Nephron (organoid): ENCODE results near the gene CFAP46.
"Not testable (repeated sequence)": the region's sequence is repeated elsewhere in the genome, so short reads cannot be mapped to it uniquely, and the experiment has no call there.

Experiments
- H3K27ac Mint-ChIP-seq, 3 experiments: 2 replicates each; pipeline ENCODE4 v1.8.0; 2020; ENCODE audit warnings: mixed read lengths in 3 of 3, mild to moderate bottlenecking in 2 of 3, moderate library complexity in 1 of 3
- H3K27me3 Mint-ChIP-seq: 2 replicates; pipeline ENCODE4 v1.8.0; 2021; ENCODE audit warnings: low read depth, mild to moderate bottlenecking, moderate library complexity, mixed read lengths
- H3K36me3 Mint-ChIP-seq: 2 replicates; pipeline ENCODE4 v1.8.0; 2020; ENCODE audit warnings: low read depth, mixed read lengths
- H3K4me1 Mint-ChIP-seq: 2 replicates; pipeline ENCODE4 v1.8.0; 2020; ENCODE audit warnings: mixed read lengths
- H3K4me3 Mint-ChIP-seq, 3 experiments: 2 replicates each; pipeline ENCODE4 v1.8.0; 2020; ENCODE audit warnings: mild to moderate bottlenecking in 3 of 3, mixed read lengths in 3 of 3, moderate library complexity in 2 of 3
- H3K9me3 Mint-ChIP-seq: 2 replicates; pipeline ENCODE4 v1.8.0; 2020; ENCODE audit warnings: mixed read lengths
- TF ChIP-seq, protein P1 (sequence below), 3 experiments: fragments of 200-600 bp; sonication (generic); IDR thresholded peaks; one replicate each; pipeline ENCODE4 v1.5.0; 2021; ENCODE audit warnings: antibody characterized with exemption in 3 of 3; ENCODE audit not compliant: unreplicated experiment in 3 of 3

CFAP46 gene

DNA sequence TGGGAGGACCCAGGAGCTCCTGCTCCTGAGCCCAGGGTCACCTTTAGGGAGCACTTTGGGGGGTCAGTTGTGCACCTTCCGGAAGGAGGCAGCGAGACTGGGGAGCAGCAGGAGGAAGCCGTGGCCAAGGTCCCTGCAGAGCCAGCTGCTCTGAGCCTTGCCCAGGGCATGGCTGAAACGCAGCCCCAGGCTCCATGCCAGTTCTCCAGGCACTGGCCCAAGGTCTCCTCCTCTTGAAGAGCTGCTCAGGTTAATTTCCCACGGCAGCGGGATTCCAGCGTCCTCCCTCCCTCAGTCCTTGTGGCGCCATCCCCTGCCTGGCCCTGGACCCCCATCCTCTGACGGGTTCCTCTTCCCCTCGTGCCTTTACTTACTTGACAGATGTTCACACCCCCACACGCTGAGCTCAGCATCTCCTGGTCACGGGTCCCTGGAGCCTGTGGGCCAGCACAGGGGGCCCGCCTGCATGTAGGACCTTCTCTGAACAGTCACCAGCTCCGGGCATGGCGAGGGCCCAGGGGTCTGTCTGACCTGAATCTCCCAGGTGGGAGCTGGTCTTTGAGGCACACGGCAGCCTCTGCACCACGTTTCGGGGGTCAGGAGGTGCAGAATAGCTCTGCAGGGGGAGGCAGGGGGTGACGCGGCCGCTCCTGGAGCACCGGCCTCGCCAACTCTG is 16.7 kb upstream of the CFAP46 start:
- peaks cover 19% of the 10 kb centered on the region for H3K4me1 Mint-ChIP-seq
- no peak overlapping the region for H3K27ac Mint-ChIP-seq
- H3K9me3 Mint-ChIP-seq = no peaks in the 10 kb centered on the region
- no peak overlapping the region for H3K4me3 Mint-ChIP-seq
- H3K36me3 Mint-ChIP-seq = no peaks in the 10 kb centered on the region
- peaks cover 24% of the 10 kb centered on the region for H3K27me3 Mint-ChIP-seq
- TF ChIP-seq, protein P1, sequence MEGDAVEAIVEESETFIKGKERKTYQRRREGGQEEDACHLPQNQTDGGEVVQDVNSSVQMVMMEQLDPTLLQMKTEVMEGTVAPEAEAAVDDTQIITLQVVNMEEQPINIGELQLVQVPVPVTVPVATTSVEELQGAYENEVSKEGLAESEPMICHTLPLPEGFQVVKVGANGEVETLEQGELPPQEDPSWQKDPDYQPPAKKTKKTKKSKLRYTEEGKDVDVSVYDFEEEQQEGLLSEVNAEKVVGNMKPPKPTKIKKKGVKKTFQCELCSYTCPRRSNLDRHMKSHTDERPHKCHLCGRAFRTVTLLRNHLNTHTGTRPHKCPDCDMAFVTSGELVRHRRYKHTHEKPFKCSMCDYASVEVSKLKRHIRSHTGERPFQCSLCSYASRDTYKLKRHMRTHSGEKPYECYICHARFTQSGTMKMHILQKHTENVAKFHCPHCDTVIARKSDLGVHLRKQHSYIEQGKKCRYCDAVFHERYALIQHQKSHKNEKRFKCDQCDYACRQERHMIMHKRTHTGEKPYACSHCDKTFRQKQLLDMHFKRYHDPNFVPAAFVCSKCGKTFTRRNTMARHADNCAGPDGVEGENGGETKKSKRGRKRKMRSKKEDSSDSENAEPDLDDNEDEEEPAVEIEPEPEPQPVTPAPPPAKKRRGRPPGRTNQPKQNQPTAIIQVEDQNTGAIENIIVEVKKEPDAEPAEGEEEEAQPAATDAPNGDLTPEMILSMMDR (IDR thresholded peaks at IDR 0.05; ENCODE audit: unreplicated experiment in 3 of 3) = no peak

DNA sequence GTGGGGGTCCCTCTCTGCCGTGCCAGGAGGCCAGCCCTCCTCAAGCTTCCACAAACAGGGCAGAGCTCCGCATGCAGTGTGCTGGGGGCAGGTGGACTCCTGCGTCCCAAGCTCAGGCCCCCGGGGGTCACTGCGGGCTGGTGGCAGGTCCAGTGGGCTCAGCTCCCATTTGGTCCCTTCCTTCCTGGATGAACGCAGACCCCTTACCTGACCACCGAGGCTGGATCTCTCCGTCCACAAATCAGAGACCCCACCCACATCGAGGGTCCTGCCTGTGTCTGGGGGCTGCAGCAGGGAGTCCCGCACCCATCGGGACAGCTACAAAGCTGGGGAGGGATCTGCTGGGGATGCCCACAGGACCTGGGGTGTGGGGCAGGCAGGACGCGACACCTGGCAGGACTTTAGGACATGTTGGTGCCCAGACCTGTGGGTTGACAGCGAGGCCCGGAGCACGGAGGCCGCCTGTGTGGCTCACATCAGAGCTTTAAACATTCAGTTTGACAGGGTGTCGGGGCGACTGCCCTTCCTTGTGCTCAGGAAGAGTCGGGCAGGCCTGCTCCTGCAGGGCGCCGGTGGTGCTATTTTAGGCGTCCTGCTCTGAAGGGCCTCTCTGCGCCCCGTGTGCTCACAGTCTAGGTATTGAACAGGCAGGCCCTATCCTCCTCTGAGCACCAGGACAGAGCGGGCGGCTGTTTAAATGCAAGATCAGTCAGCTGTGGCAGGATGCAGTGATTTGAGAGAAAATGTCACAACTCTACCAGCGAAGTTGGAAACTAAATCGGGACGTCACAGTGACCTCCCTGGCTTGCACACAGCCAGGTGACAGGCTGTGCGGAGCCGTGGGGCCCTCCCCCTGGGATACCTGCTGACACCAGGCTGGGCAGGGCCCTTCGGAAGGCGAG is 15.9 kb upstream of the CFAP46 start:
- TF ChIP-seq, protein P1 (IDR thresholded peaks at IDR 0.05; ENCODE audit: unreplicated experiment in 3 of 3) = no peak
- Mint-ChIP-seq H3K36me3 (no peaks in the 10 kb centered on the region), H3K4me3 (peak overlapping the region in 1 of 3 experiments; percentile 61), H3K27ac (peak overlapping the region in 1 of 3 experiments; percentile 41), H3K27me3 (peaks cover 24% of the 10 kb centered on the region), H3K4me1 (peaks cover 19% of the 10 kb centered on the region), H3K9me3 (no peaks in the 10 kb centered on the region)

DNA sequence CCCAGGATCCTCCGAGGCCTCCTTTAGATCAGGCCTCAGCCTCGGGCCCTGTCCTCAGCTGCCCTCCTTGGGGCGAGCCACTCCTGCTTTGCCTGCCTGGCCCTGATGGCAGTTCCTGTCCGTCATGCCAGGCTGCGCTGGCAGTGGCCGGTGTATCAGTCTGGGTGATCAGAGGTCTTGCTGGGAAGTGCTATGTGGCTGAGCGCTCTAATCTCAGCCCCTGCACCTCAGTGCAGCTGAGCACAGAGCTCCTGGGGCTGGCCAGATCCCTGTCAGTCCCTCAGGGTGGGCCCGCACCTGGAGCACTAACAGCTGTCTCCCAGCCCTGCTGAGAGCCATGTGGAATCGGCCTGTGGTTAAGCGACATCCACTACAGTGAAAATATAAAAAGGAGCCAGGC is 14.8 kb upstream of the CFAP46 start:
- peaks cover 26% of the 10 kb centered on the region for H3K27me3 Mint-ChIP-seq
- H3K36me3 Mint-ChIP-seq = no peaks in the 10 kb centered on the region
- H3K9me3 Mint-ChIP-seq = no peaks in the 10 kb centered on the region
- TF ChIP-seq, protein P1 (IDR thresholded peaks at IDR 0.05; ENCODE audit: unreplicated experiment in 3 of 3) = no peak
- H3K4me3 Mint-ChIP-seq = no peak overlapping the region
- peaks cover 9% of the 10 kb centered on the region for H3K4me1 Mint-ChIP-seq
- no peak overlapping the region for H3K27ac Mint-ChIP-seq

DNA sequence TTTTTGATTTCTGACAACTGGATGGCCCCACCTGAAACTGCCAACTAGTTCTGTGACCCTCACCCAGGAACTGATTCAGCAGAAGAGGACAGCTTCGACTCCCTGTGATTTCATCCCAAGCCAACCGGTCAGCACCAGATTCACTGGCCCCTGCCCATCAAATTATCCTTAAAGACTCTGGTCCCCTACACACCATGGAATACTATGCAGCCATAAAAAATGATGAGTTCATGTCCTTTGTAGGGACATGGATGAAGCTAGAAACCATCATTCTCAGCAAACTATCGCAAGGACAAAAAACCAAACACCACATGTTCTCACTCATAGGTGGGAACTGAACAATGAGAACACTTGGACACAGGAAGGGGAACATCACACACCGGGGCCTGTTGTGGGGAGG is 13.9 kb upstream of the CFAP46 start:
- H3K4me3 Mint-ChIP-seq, H3K36me3 Mint-ChIP-seq, H3K4me1 Mint-ChIP-seq, H3K27ac Mint-ChIP-seq, H3K9me3 Mint-ChIP-seq: not testable (repeated sequence)
- peaks cover 32% of the 10 kb centered on the region for H3K27me3 Mint-ChIP-seq

DNA sequence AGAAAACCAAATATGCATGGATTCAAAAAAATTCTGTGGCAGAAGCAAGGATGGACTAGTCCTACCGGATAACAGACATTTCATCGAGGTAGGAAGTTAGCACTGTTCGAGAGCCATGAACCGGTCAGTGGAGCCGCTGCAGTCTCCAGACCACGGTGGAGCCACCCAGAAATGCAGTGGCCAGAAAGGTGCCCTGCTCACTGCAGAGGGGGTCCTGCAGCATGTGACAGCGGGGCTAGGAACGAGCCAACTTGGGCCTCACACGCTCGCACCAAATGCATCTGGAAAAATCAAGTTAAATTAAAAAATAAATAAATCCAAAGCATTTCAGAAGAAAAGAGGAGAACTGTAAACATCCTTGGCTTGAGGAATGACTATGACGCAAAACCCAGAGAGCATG is 13.1 kb upstream of the CFAP46 start:
- Mint-ChIP-seq H3K4me1 (peaks cover 5% of the 10 kb centered on the region), H3K4me3 (no peak overlapping the region), H3K9me3 (no peaks in the 10 kb centered on the region), H3K36me3 (no peaks in the 10 kb centered on the region), H3K27me3 (peaks cover 37% of the 10 kb centered on the region), H3K27ac (no peak overlapping the region)
- TF ChIP-seq, protein P1 (IDR thresholded peaks at IDR 0.05; ENCODE audit: unreplicated experiment in 3 of 3) = no peak

DNA sequence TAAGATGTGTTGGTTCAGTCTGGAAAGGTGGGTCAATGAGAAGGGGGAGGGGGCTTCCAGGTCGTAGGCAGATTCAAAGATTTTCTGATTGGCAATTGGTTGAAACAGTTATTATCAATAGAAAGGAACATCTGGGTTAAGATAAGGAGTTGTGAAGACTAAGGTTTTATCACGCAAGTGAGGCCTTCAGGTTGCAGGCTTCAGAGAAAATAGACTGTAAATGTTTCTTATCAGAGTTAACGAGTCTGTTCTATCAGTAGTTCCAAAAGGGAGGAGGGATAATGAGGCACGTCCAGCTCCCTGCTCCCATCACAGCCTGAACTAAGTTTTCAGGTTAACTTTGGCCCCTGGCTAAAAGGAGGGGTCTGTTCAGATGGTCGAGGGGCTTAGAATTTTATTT is 11.1 kb upstream of the CFAP46 start:
- Mint-ChIP-seq H3K27me3 (peaks cover 49% of the 10 kb centered on the region), H3K4me3 (no peak overlapping the region), H3K4me1 (peaks cover 2% of the 10 kb centered on the region), H3K9me3 (no peaks in the 10 kb centered on the region), H3K27ac (no peak overlapping the region), H3K36me3 (no peaks in the 10 kb centered on the region)
- TF ChIP-seq, protein P1 (IDR thresholded peaks at IDR 0.05; ENCODE audit: unreplicated experiment in 3 of 3) = no peak
